DND-41 (cell line): Measurements from ENCODE around the gene TRAPPC6A.

Experiments used
- CTCF ChIP-seq: IDR thresholded peaks from 2 replicates; pipeline ENCODE4 v1.5.1; 2012; ENCODE audit warnings: borderline replicate concordance, low read length, moderate library complexity, mild to moderate bottlenecking; ENCODE audit not compliant: poor library complexity, severe bottlenecking; ENCODE audit errors: extremely low read depth
- EZH2 ChIP-seq: IDR thresholded peaks from 3 replicates; pipeline ENCODE4 v1.6.1; 2012; ENCODE audit warnings: borderline replicate concordance, low read depth, mild to moderate bottlenecking, moderate library complexity, low read length, inconsistent platforms; ENCODE audit not compliant: severe bottlenecking

- TF ChIP-seq CTCF (no peak), EZH2 (no peak)
Observed at GRCh38 chr19:45169602-45170001, 8.4 kb downstream of the TRAPPC6A start.
